ENCODE data around the gene TRIP11.

Gene TRIP11

DNA sequence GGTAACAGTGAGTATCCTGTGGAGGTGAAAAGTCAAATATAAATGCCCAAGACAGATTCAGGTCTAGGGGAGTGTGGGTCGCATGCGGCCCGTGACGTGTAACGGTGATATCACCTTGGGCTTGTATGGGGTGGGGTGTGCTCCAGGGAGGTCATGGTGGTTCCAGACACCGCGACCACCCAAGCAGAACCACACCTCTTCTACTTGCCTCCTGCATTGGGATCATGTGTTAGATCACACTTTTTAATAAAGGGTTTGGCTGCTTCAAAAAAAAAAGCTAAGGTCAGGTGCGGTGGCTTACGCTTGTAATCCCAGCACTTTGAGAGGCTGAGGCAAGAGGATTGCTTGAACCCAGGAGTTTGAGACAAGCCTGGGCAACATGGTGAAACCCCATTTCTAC is 96.9 kb downstream of the TRIP11 start:
- Histone ChIP-seq H3K27ac (no peak overlapping the region), H3K9me3 (no peaks in the 10 kb centered on the region), H3K4me1 (ENCODE audit: control insufficient read depth in 1 of 2, insufficient read depth in 1 of 2, low read depth in 1 of 2, low read length in 1 of 2) (peaks cover 30 to 32% of the 10 kb centered on the region in 2 experiments), H3K27me3 (peaks cover 9% of the 10 kb centered on the region), H3K4me3 (ENCODE audit: low read depth in 1 of 2, low read length in 1 of 2) (no peak overlapping the region), H3K36me3 (no peaks in the 10 kb centered on the region)
- TF ChIP-seq, protein P1, sequence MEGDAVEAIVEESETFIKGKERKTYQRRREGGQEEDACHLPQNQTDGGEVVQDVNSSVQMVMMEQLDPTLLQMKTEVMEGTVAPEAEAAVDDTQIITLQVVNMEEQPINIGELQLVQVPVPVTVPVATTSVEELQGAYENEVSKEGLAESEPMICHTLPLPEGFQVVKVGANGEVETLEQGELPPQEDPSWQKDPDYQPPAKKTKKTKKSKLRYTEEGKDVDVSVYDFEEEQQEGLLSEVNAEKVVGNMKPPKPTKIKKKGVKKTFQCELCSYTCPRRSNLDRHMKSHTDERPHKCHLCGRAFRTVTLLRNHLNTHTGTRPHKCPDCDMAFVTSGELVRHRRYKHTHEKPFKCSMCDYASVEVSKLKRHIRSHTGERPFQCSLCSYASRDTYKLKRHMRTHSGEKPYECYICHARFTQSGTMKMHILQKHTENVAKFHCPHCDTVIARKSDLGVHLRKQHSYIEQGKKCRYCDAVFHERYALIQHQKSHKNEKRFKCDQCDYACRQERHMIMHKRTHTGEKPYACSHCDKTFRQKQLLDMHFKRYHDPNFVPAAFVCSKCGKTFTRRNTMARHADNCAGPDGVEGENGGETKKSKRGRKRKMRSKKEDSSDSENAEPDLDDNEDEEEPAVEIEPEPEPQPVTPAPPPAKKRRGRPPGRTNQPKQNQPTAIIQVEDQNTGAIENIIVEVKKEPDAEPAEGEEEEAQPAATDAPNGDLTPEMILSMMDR (IDR thresholded peaks at IDR 0.05), result no peak

DNA sequence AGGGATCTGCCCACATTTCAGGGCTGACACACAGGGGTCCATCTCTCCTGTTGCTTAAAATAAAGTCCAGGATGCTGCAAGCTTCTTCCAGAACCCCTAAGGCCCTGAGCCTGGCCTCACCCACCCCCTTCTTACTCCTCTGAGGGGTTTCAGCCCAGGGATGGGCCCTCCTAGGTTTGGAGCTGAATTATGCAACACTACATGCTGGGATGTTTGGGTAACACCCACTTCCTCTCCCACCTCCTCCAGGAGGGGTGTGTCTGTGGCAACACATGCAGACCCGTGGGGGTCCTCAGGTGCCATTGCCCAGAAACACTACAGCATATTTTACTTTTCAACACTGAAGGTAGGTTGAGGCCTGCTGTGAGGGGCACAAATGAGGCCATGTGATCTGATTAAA is 97.7 kb downstream of the TRIP11 start:
- Histone ChIP-seq H3K27ac (no peak overlapping the region), H3K27me3 (peaks cover 1% of the 10 kb centered on the region), H3K36me3 (no peaks in the 10 kb centered on the region), H3K9me3 (no peaks in the 10 kb centered on the region), H3K4me3 (ENCODE audit: low read depth in 1 of 2, low read length in 1 of 2) (no peak overlapping the region), H3K4me1 (ENCODE audit: control insufficient read depth in 1 of 2, insufficient read depth in 1 of 2, low read depth in 1 of 2, low read length in 1 of 2) (peaks cover 24 to 26% of the 10 kb centered on the region in 2 experiments)
- TF ChIP-seq, protein P1 (IDR thresholded peaks at IDR 0.05), result no peak

DNA sequence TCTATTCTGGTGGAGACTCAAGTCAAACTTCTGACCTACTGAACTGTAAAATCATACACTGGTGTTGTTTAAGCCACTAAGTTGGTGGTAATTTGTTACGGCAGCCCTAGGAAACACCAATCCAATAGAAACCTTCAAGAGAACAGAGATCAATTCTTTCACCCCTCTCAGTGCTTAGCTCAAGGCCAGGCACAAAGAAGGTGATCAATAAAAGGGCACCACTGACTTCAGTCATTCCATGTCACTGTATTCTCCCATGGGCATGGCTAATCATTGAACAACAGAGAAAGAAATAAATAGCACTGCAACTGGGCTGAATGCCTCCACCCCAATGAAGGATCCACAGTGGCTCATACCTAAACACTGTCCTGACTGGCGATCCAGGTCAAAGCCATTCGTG is 99.7 kb downstream of the TRIP11 start:
- TF ChIP-seq, protein P1 (IDR thresholded peaks at IDR 0.05), result no peak
- Histone ChIP-seq H3K9me3 (no peaks in the 10 kb centered on the region), H3K27me3 (no peaks in the 10 kb centered on the region), H3K4me3 (ENCODE audit: low read depth in 1 of 2, low read length in 1 of 2) (no peak overlapping the region), H3K4me1 (ENCODE audit: control insufficient read depth in 1 of 2, insufficient read depth in 1 of 2, low read depth in 1 of 2, low read length in 1 of 2) (peaks cover 5 to 7% of the 10 kb centered on the region in 2 experiments), H3K27ac (no peak overlapping the region), H3K36me3 (no peaks in the 10 kb centered on the region)

DNA sequence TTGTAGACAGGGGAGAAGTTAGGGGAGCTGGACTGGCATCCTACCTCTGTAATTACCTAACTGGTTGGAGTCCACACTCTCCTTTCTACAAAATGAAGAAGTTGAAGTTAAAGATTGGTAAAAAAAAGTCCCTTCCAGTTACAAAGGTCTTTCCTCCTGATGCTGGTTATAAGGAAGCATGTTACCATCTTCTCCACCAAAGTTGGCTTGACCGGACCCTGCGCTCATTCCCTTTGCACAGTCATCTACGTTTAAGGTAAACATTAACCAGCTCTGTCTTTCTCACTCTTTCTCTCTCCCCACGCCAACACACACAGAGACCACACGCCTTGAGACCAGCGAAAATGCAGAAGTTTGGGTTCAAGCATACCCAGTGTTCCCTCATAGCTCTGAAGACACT is 104.3 kb downstream of the TRIP11 start:
- no peaks in the 10 kb centered on the region for H3K27me3 ChIP-seq
- H3K4me1 ChIP-seq (ENCODE audit: control insufficient read depth in 1 of 2, insufficient read depth in 1 of 2, low read depth in 1 of 2, low read length in 1 of 2), result no peaks in the 10 kb centered on the region
- H3K9me3 ChIP-seq, result no peaks in the 10 kb centered on the region
- H3K27ac ChIP-seq, result no peak overlapping the region
- TF ChIP-seq, protein P1 (IDR thresholded peaks at IDR 0.05), result no peak
- no peaks in the 10 kb centered on the region for H3K36me3 ChIP-seq
- H3K4me3 ChIP-seq (ENCODE audit: low read depth in 1 of 2, low read length in 1 of 2), result no peak overlapping the region

DNA sequence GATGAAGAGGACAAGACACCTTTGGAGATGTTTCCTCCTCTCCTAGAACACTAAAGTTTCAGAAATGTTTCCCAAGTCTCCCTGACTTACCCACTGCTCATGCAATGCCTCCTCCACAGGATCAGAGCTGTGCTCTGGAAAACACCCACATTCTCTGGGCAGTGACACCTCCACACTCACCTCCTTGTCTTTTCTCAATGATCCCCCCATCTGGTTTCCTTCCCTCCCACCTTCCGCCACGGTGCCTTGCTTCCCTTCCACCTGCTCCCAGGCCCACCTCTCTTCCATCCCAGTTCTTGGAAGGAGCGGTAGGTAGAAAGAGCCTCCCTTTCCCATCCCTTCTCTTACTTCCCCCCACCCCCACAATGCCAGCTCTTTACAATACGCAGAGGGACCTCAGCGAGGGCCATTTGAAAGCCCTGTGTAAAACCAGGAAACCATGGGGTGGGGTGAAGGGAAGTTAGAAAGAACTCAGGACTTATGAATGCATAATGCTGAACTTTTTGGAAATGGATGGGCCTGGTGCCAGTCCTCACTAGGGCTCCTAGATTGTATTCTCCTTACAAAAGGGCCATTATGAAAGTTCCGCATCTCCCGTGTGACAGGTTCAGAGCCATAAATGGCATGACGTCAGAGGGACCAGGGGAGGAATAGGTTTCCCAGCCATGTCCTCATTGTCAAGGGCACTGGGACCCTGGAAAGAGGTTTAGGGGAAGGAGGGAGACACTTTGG is 105.1 kb downstream of the TRIP11 start:
- Histone ChIP-seq H3K27ac (no peak overlapping the region), H3K9me3 (no peaks in the 10 kb centered on the region), H3K4me1 (ENCODE audit: control insufficient read depth in 1 of 2, insufficient read depth in 1 of 2, low read depth in 1 of 2, low read length in 1 of 2) (no peaks in the 10 kb centered on the region), H3K36me3 (no peaks in the 10 kb centered on the region), H3K27me3 (no peaks in the 10 kb centered on the region), H3K4me3 (ENCODE audit: low read depth in 1 of 2, low read length in 1 of 2) (no peak overlapping the region)
- TF ChIP-seq, protein P1 (IDR thresholded peaks at IDR 0.05), result no peak
